Gastrocnemius medialis (tissue), 4 donors: Measurements from ENCODE around the gene POU3F1.

Experiments
- CTCF ChIP-seq, 5 experiments: fragments of 450-650 bp in 3 of 5; fragments of 200-600 bp in 2 of 5; sonication (generic) in 2 of 5; IDR thresholded peaks in 4 of 5; conservative IDR thresholded peaks in 1 of 5; 1 replicate in 4 of 5; 2 replicates in 1 of 5; pipeline ENCODE4 v1.5.1; 2016 to 2019; ENCODE audit warnings: antibody characterized with exemption in 5 of 5, mild to moderate bottlenecking in 3 of 5, moderate library complexity in 3 of 5
- POLR2A ChIP-seq, 2 donors: fragments of 450-650 bp; IDR thresholded peaks; one replicate each; pipeline ENCODE4 v1.6.1; 2017; ENCODE audit warnings: antibody characterized with exemption in 2 of 2, mild to moderate bottlenecking in 2 of 2, moderate library complexity in 2 of 2

GRCh38 chr1:38055965-38056364, 9.4 kb upstream of the POU3F1 start:
- TF ChIP-seq CTCF (IDR thresholded peaks at IDR 0.05 in 4 of 5, conservative IDR thresholded peaks at IDR 0.05 in 1 of 5) (no peak), POLR2A (IDR thresholded peaks at IDR 0.05) (no peak)
